HCT116 (cell line): Measurements from ENCODE around the gene DLX4. TPM values are rescaled to one million over a fixed set of nuclear protein-coding genes. Genes with fewer than 3 reads are reported as not detected.

Source experiments
- ATAC-seq: fragments of 200-7000 bp; cut with Tn5 transposase; 2 replicates; pipeline ENCODE4 v1.9.1; 2020; ENCODE audit warnings: mild to moderate bottlenecking, moderate library complexity
- BruUV-seq: library from RNA; stranded (reverse); fragments of 400-500 nt; replicated peaks from 2 replicates; lab custom pipeline; 2021; lab: Mats Ljungman, UMichigan
- CTCF ChIA-PET: fragments of 300-600 bp; sonication (Branson Sonifier 250); formaldehyde crosslinking; loops from one replicate; lab custom pipeline; 2021; ENCODE audit warnings: antibody characterized with exemption; lab: Charles Lee
- POLR2A ChIA-PET: fragments of 300-600, 350-600 bp; sonication (Branson Sonifier 250); formaldehyde crosslinking; loops from one replicate; lab custom pipeline; 2021; ENCODE audit warnings: antibody characterized with exemption; lab: Charles Lee
- RAD21 ChIA-PET, 2 experiments: fragments of 300-600 bp; sonication (Branson Sonifier 250); formaldehyde crosslinking; loops; one replicate each; lab custom pipeline; 2023; ENCODE audit warnings: low total read pairs in 2 of 2; ENCODE audit not compliant: uncharacterized antibody in 2 of 2, unreplicated experiment in 2 of 2, low non-redundant PET in 1 of 2; lab: Charles Lee
- DNase-seq: peaks from one replicate; pipeline ENCODE4 v3.0.0-alpha.2; 2010; ENCODE audit warnings: low read depth, low spot score
- H2AFZ ChIP-seq: fragments of 200-600 bp; shearing (Covaris generic), sonication (generic); 2 replicates; pipeline ENCODE4 v1.6.1; 2017; ENCODE audit warnings: low read depth, mixed run types, mixed read lengths, antibody characterized with exemption, low read length; ENCODE audit not compliant: poor library complexity, severe bottlenecking
- H3K27ac ChIP-seq: 2 replicates; pipeline ENCODE4 v1.5.1; 2012; ENCODE audit warnings: low read depth, low read length
- H3K27me3 ChIP-seq: fragments of 200-600 bp; sonication (generic); 2 replicates; pipeline ENCODE4 v1.6.1; 2016; ENCODE audit warnings: mixed run types, low read length, mixed read lengths; ENCODE audit not compliant: insufficient read depth
- H3K36me3 ChIP-seq, 2 experiments: fragments of 200-500 bp in 1 of 2; fragments of 200-600 bp in 1 of 2; sonication (Bioruptor generic) in 1 of 2; sonication (generic) in 1 of 2; 2 replicates each; pipeline versions ENCODE4 v1.5.1 to v1.6.1; 2014 to 2016; ENCODE audit warnings: low read length in 2 of 2, inconsistent platforms in 1 of 2, mixed read lengths in 1 of 2, mixed run types in 1 of 2; ENCODE audit not compliant: insufficient read depth in 2 of 2, control insufficient read depth in 1 of 2
- H3K4me1 ChIP-seq, 2 experiments: fragments of 200-600 bp in 1 of 2; sonication (generic) in 1 of 2; 2 replicates each; pipeline versions ENCODE4 v1.5.1 to v1.6.1; 2012 to 2017; ENCODE audit warnings: low read length in 2 of 2, inconsistent platforms in 1 of 2, mild to moderate bottlenecking in 1 of 2, mixed read lengths in 1 of 2, mixed run types in 1 of 2, moderate library complexity in 1 of 2; ENCODE audit not compliant: insufficient read depth in 2 of 2, control insufficient read depth in 1 of 2
- H3K4me2 ChIP-seq: fragments of 200-600 bp; sonication (generic); 2 replicates; pipeline ENCODE4 v1.6.1; 2017; ENCODE audit warnings: mixed run types, low read length, mixed read lengths
- H3K4me3 ChIP-seq, 2 experiments: fragments of 200-600 bp in 1 of 2; sonication (generic) in 1 of 2; replicated peaks in 1 of 2; 2 replicates each; pipeline ENCODE4 v1.5.1; 2011 to 2016; ENCODE audit warnings: low read length in 2 of 2, control low read depth in 1 of 2, low read depth in 1 of 2, mild to moderate bottlenecking in 1 of 2, mixed read lengths in 1 of 2, mixed run types in 1 of 2
- H3K79me2 ChIP-seq: fragments of 200-600 bp; sonication (generic); 2 replicates; pipeline ENCODE4 v1.6.1; 2017; ENCODE audit warnings: mild to moderate bottlenecking, mixed run types, low read length, moderate library complexity, mixed read lengths; ENCODE audit not compliant: insufficient read depth
- H3K9ac ChIP-seq: fragments of 200-600 bp; sonication (generic); 2 replicates; pipeline ENCODE4 v1.6.1; 2016; ENCODE audit warnings: low read length, mixed read lengths
- H3K9me2 ChIP-seq: fragments of 200-600 bp; sonication (generic), shearing (Covaris generic); 2 replicates; pipeline ENCODE4 v1.6.1; 2017; ENCODE audit warnings: mixed run types, mild to moderate bottlenecking, moderate library complexity; ENCODE audit not compliant: insufficient read depth
- H3K9me3 ChIP-seq, 2 experiments: fragments of 200-500 bp in 1 of 2; fragments of 200-600 bp in 1 of 2; sonication (Bioruptor generic) in 1 of 2; sonication (generic) in 1 of 2; 2 replicates each; pipeline ENCODE4 v1.6.1; 2014 to 2017; ENCODE audit warnings: low read length in 2 of 2, mixed read lengths in 2 of 2, inconsistent platforms in 1 of 2, low read depth in 1 of 2, mild to moderate bottlenecking in 1 of 2, mixed run types in 1 of 2, moderate library complexity in 1 of 2; ENCODE audit not compliant: control insufficient read depth in 1 of 2, insufficient read depth in 1 of 2
- H4K20me1 ChIP-seq: fragments of 200-600 bp; sonication (generic), shearing (Covaris generic); 2 replicates; pipeline ENCODE4 v1.6.1; 2017; ENCODE audit warnings: mixed run types, mild to moderate bottlenecking, moderate library complexity; ENCODE audit not compliant: insufficient read depth
- ATF3 ChIP-seq: IDR thresholded peaks from 2 replicates; pipeline ENCODE4 v1.6.1; 2012
- CEBPB ChIP-seq: IDR thresholded peaks from 2 replicates; pipeline ENCODE4 v1.6.1; 2012; ENCODE audit warnings: low read depth
- CTCF ChIP-seq, 3 experiments: fragments of 200-600 bp in 1 of 3; sonication (generic) in 1 of 3; IDR thresholded peaks in 2 of 3; conservative IDR thresholded peaks in 1 of 3; 2 replicates each; pipeline ENCODE4 v1.5.1; 2012 to 2017; ENCODE audit warnings: low read depth in 2 of 3, low read length in 2 of 3, antibody characterized with exemption in 1 of 3, borderline replicate concordance in 1 of 3, control low read depth in 1 of 3, mild to moderate bottlenecking in 1 of 3, mixed read lengths in 1 of 3, mixed run types in 1 of 3, moderate library complexity in 1 of 3; ENCODE audit not compliant: insufficient read depth in 1 of 3
- EGR1 ChIP-seq: IDR thresholded peaks from 2 replicates; pipeline ENCODE4 v1.6.1; 2012; ENCODE audit warnings: low read depth
- ELF1 ChIP-seq: IDR thresholded peaks from 2 replicates; pipeline ENCODE4 v1.6.1; 2012; ENCODE audit warnings: low read depth, borderline replicate concordance
- EZH2phosphoT487 ChIP-seq: fragments of 200-600 bp; IDR thresholded peaks from 2 replicates; pipeline ENCODE4 v1.6.1; 2018; ENCODE audit warnings: antibody characterized with exemption, borderline replicate concordance
- FOSL1 ChIP-seq: IDR thresholded peaks from 2 replicates; pipeline ENCODE4 v1.6.1; 2012; ENCODE audit warnings: low read depth
- JUND ChIP-seq: IDR thresholded peaks from 2 replicates; pipeline ENCODE4 v1.6.1; 2012
- MAX ChIP-seq: IDR thresholded peaks from 2 replicates; pipeline ENCODE4 v1.6.1; 2012
- RAD21 ChIP-seq: IDR thresholded peaks from 2 replicates; pipeline ENCODE4 v1.6.1; 2012; ENCODE audit warnings: low read depth, mild to moderate bottlenecking
- SIN3A ChIP-seq: IDR thresholded peaks from 2 replicates; pipeline ENCODE4 v1.6.1; 2012; ENCODE audit warnings: low read depth
- SP1 ChIP-seq: IDR thresholded peaks from 2 replicates; pipeline ENCODE4 v1.6.1; 2012; ENCODE audit warnings: low read depth
- TCF7L2 ChIP-seq: IDR thresholded peaks from 2 replicates; pipeline ENCODE4 v1.7.0; 2011; ENCODE audit warnings: borderline replicate concordance, inconsistent platforms; ENCODE audit not compliant: insufficient read depth, insufficient read length; ENCODE audit errors: extremely low read depth
- ZFX ChIP-seq: fragments of 450-650 bp; IDR thresholded peaks from 2 replicates; pipeline ENCODE4 v1.6.1; 2017
- ZNF274 ChIP-seq: fragments of 200-500 bp; sonication (Bioruptor generic); IDR thresholded peaks from 2 replicates; pipeline ENCODE4 v1.6.1; 2014; ENCODE audit warnings: mild to moderate bottlenecking, low read depth, low read length, inconsistent platforms
- intact Hi-C: fragments of 100-400 bp; cut with micrococcal nuclease; formaldehyde crosslinking; loops from 2 replicates; pipeline ENCODE4 v1.10.0; 2022
- total RNA-seq: library from RNA; stranded (reverse); gene quantifications from one replicate; pipeline ENCODE4 v1.2.1, GENCODE V29; 2021; ENCODE audit not compliant: unreplicated experiment

The DLX4 gene
- total RNA-seq, 1 experiment from 2014 or later = 14.0 TPM

GRCh38 chr17:49952912-49953497 lies 16.0 kb upstream of the DLX4 start:
- no peaks in the 10 kb centered on the region for H3K79me2 ChIP-seq
- no peak overlapping the region for H3K27ac ChIP-seq
- H3K4me1 ChIP-seq = peaks cover 20 to 29% of the 10 kb centered on the region in 2 experiments
- ChIA-PET POLR2A (interaction anchor here (0.9 to 1.2 kb wide), 2 partner anchors 43 to 45 kb away, joined by 3 to 5 read pairs; no protein-coding TSS in a partner anchor), RAD21 (interaction anchor here (0.7 to 2.1 kb wide), 4 partner anchors 44 to 73 kb away, joined by 3 to 27 read pairs (median 14); no protein-coding TSS in a partner anchor), CTCF (interaction anchor here (0.8 to 3.9 kb wide), 25 partner anchors 9 to 141 kb away, joined by 3 to 53 read pairs (median 6); partner anchors contain the start of genes DLX3 and DLX4)
- DNase-seq = no peak
- no peak overlapping the region for H3K9ac ChIP-seq
- no peak overlapping the region for H3K4me3 ChIP-seq
- no peaks in the 10 kb centered on the region; the same call in 1 of the 2 replicates for H3K27me3 ChIP-seq
- no peaks in the 10 kb centered on the region for H4K20me1 ChIP-seq
- H3K9me2 ChIP-seq = no peaks in the 10 kb centered on the region
- intact Hi-C loops = loop anchor here (1.0 kb wide), 1 partner anchor 43 kb away; no protein-coding TSS in a partner anchor
- H3K36me3 ChIP-seq = no peaks in the 10 kb centered on the region
- ATAC-seq = peak; percentile 12
- no TSS peak for BruUV-seq
- TF ChIP-seq TCF7L2 = peak; percentile 61
- no peak for TF ChIP-seq CTCF (IDR thresholded peaks at IDR 0.05 in 2 of 3, conservative IDR thresholded peaks at IDR 0.05 in 1 of 3; ENCODE audit: borderline replicate concordance in 1 of 3, insufficient read depth in 1 of 3, low read depth in 2 of 3, low read length in 2 of 3)
- TF ChIP-seq MAX = no peak
- TF ChIP-seq, all 23 proteins: peak for 1
- no peak overlapping the region for H3K4me2 ChIP-seq
- H3K9me3 ChIP-seq = no peaks in the 10 kb centered on the region
- H2AFZ ChIP-seq = no peak overlapping the region

- RAD21 ChIA-PET = no interaction called here
- Histone ChIP-seq H3K9me2 (no peaks in the 10 kb centered on the region), H3K9ac (no peak overlapping the region), H3K27ac (no peak overlapping the region), H3K4me3 (no peak overlapping the region), H3K27me3 (no peaks in the 10 kb centered on the region; the same call in 1 of the 2 replicates), H3K79me2 (no peaks in the 10 kb centered on the region), H3K9me3 (no peaks in the 10 kb centered on the region), H3K4me1 (peaks cover 33 to 40% of the 10 kb centered on the region in 2 experiments), H3K4me2 (peak overlapping the region; percentile 7; the same call in 1 of the 2 replicates), H3K36me3 (no peaks in the 10 kb centered on the region), H2AFZ (no peak overlapping the region), H4K20me1 (no peaks in the 10 kb centered on the region)
- POLR2A ChIA-PET = no interaction called here
- intact Hi-C loops = no loop called here
- BruUV-seq = no TSS peak
- peak; percentile 22 for DNase-seq
- 0 out of 2 replicates have a peak, but pooled peaks have one; percentile 31 for ATAC-seq
- CTCF ChIA-PET = no interaction called here
- TF ChIP-seq ATF3 = no peak
- no peak for TF ChIP-seq SP1
- no peak for TF ChIP-seq ZFX
- TF ChIP-seq ZNF274 = no peak
- no peak for TF ChIP-seq ELF1
- TF ChIP-seq CEBPB = no peak
- no peak for TF ChIP-seq FOSL1
- TF ChIP-seq SIN3A = no peak
- TF ChIP-seq CTCF (IDR thresholded peaks at IDR 0.05 in 2 of 3, conservative IDR thresholded peaks at IDR 0.05 in 1 of 3; ENCODE audit: borderline replicate concordance in 1 of 3, insufficient read depth in 1 of 3, low read depth in 2 of 3, low read length in 2 of 3) = no peak
- no peak for TF ChIP-seq JUND
- no peak for TF ChIP-seq TCF7L2
- TF ChIP-seq RAD21 = no peak
- TF ChIP-seq EGR1 = no peak
- TF ChIP-seq EZH2phosphoT487 = no peak
Observed at GRCh38 chr17:49955157-49955556, 13.8 kb upstream of the DLX4 start.
